Measurements from ENCODE around the gene CACNG5.

GRCh38 chr17:66884931-66885330 lies 50.0 kb downstream of the CACNG5 start:
- no peak for TF ChIP-seq CTCF (IDR thresholded peaks at IDR 0.05; ENCODE audit: low read depth, low read length)
- TF ChIP-seq EZH2phosphoT487 (IDR thresholded peaks at IDR 0.05; ENCODE audit: low read depth): no peak

Data from OCI-LY3 (cell line).